NB4 (cell line): Measurements from ENCODE around the gene USH2A.

Source experiments
- DNase-seq: peaks from one replicate; pipeline ENCODE4 v3.0.0; 2010; ENCODE audit warnings: low read depth
- H3K4me3 ChIP-seq: one replicate; pipeline ENCODE4 v1.5.1; 2011; ENCODE audit warnings: mild to moderate bottlenecking, low read depth, low read length, moderate library complexity
- CTCF ChIP-seq: IDR thresholded peaks from one replicate; pipeline ENCODE4 v1.5.1; 2012; ENCODE audit warnings: low read depth, low read length
- MAX ChIP-seq: IDR thresholded peaks from 2 replicates; pipeline ENCODE4 v1.6.1; 2011; ENCODE audit warnings: low read depth, low read length
- MYC ChIP-seq: IDR thresholded peaks from 2 replicates; pipeline ENCODE4 v1.6.1; 2011; ENCODE audit warnings: low read depth, low read length
- POLR2A ChIP-seq: IDR thresholded peaks from 2 replicates; pipeline ENCODE4 v1.6.1; 2011; ENCODE audit warnings: mild to moderate bottlenecking; ENCODE audit not compliant: insufficient read length; ENCODE audit errors: extremely low read depth

Gene USH2A

GRCh38 chr1:215958841-215959240, 464.4 kb downstream of the USH2A start:
- no peak overlapping the region for H3K4me3 ChIP-seq
- DNase-seq = no peak
- TF ChIP-seq MAX (no peak), POLR2A (no peak), MYC (no peak), CTCF (no peak)

GRCh38 chr1:215957663-215958062, 465.6 kb downstream of the USH2A start:
- no peak for DNase-seq
- no peak for TF ChIP-seq MYC
- TF ChIP-seq POLR2A = no peak
- no peak for TF ChIP-seq CTCF
- TF ChIP-seq MAX = no peak
- no peak overlapping the region for H3K4me3 ChIP-seq

GRCh38 chr1:215932558-215932957, 490.7 kb downstream of the USH2A start:
- no peak for TF ChIP-seq CTCF
- no peak for DNase-seq
- H3K4me3 ChIP-seq = no peak overlapping the region

GRCh38 chr1:215926670-215927069, 496.6 kb downstream of the USH2A start:
- DNase-seq = no peak
- no peak overlapping the region for H3K4me3 ChIP-seq
- TF ChIP-seq POLR2A (no peak), MAX (no peak)

- DNase-seq = no peak
- no peak for TF ChIP-seq MYC
- no peak for TF ChIP-seq CTCF
- TF ChIP-seq POLR2A = no peak
- no peak for TF ChIP-seq MAX
- no peak overlapping the region for H3K4me3 ChIP-seq
These were observed 500.0 kb downstream of the USH2A start for GRCh38 chr1:215923129-215923824.

- no peak overlapping the region for H3K4me3 ChIP-seq
- TF ChIP-seq MYC (no peak), CTCF (no peak), MAX (no peak), POLR2A (no peak)
- no peak for DNase-seq
These were observed 511.8 kb downstream of the USH2A start for GRCh38 chr1:215911406-215911968.
